GM12878 (cell line): Measurements from ENCODE around the gene LAMA4.

Experiments
- EZH2 ChIP-seq: IDR thresholded peaks from 2 replicates; pipeline ENCODE4 v1.6.1; 2012; ENCODE audit warnings: low read depth, mild to moderate bottlenecking, control low read depth, inconsistent platforms, low read length, borderline replicate concordance; ENCODE audit not compliant: control insufficient read depth
- HDAC6 ChIP-seq: fragments of 200-600 bp; sonication (generic); IDR thresholded peaks from one replicate; pipeline ENCODE4 v1.8.0; 2017; ENCODE audit warnings: antibody characterized with exemption; ENCODE audit not compliant: unreplicated experiment
- POLR2AphosphoS2 ChIP-seq: IDR thresholded peaks from 2 replicates; pipeline ENCODE4 v1.6.1; 2011; ENCODE audit warnings: low read depth, mild to moderate bottlenecking, low read length, improper control_type of control experiment, moderate library complexity
- ZNF622 ChIP-seq: fragments of 450-650 bp; IDR thresholded peaks from 2 replicates; pipeline ENCODE4 v1.6.1; 2017; ENCODE audit warnings: mild to moderate bottlenecking, inconsistent platforms
- TF ChIP-seq, protein P1 (sequence below), 3 experiments: IDR thresholded peaks in 2 of 3; conservative IDR thresholded peaks in 1 of 3; 2 replicates each; pipeline ENCODE4 v1.5.1; 2011; ENCODE audit warnings: low read depth in 3 of 3, low read length in 3 of 3, mild to moderate bottlenecking in 3 of 3, control low read depth in 2 of 3, moderate library complexity in 2 of 3, inconsistent platforms in 1 of 3, mixed read lengths in 1 of 3; ENCODE audit not compliant: control insufficient read depth in 2 of 3, insufficient read depth in 1 of 3; ENCODE audit errors: extremely low read depth in 1 of 3

DNA sequence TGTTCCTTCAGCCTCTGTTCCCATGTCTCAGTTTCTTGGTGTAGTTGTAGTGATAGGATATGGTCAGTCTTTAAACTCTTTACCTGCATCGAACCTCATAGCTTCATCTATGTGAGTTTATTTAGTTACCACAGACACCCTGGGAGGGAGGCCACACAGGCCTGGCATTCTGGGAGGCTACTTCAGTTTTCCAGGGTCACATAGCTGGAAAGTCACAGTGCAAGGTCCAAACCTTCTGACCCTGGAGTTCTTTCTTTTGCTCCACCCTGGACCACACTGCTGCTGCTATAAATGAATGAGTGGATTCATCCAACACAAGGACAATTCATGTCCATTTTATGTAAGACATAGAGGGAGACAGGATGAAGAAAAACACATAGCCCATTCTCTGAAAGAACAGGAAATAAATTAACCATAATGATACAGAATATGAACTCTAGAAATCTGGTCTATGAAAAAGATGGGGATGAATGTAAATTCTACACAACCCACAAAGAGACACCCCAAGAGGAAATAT, 60.8 kb downstream of the LAMA4 start:
- TF ChIP-seq ZNF622 (no peak), HDAC6 (no peak), EZH2 (no peak), POLR2AphosphoS2 (no peak)
- TF ChIP-seq, protein P1, sequence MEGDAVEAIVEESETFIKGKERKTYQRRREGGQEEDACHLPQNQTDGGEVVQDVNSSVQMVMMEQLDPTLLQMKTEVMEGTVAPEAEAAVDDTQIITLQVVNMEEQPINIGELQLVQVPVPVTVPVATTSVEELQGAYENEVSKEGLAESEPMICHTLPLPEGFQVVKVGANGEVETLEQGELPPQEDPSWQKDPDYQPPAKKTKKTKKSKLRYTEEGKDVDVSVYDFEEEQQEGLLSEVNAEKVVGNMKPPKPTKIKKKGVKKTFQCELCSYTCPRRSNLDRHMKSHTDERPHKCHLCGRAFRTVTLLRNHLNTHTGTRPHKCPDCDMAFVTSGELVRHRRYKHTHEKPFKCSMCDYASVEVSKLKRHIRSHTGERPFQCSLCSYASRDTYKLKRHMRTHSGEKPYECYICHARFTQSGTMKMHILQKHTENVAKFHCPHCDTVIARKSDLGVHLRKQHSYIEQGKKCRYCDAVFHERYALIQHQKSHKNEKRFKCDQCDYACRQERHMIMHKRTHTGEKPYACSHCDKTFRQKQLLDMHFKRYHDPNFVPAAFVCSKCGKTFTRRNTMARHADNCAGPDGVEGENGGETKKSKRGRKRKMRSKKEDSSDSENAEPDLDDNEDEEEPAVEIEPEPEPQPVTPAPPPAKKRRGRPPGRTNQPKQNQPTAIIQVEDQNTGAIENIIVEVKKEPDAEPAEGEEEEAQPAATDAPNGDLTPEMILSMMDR (IDR thresholded peaks at IDR 0.05 in 2 of 3, conservative IDR thresholded peaks at IDR 0.05 in 1 of 3; ENCODE audit: control insufficient read depth in 2 of 3, extremely low read depth in 1 of 3, insufficient read depth in 1 of 3, low read depth in 3 of 3, low read length in 3 of 3) = no peak
